HG03521 (cell line): Measurements from ENCODE around the gene KLHL21.
"Not testable (repeated sequence)": the region's sequence is repeated elsewhere in the genome, so short reads cannot be mapped to it uniquely, and the experiment has no call there.

Experiments used
- ATAC-seq: cut with Tn5 transposase; IDR thresholded peaks from one replicate; pipeline ENCODE4 v1.9.1; 2021; ENCODE audit warnings: mild to moderate bottlenecking, moderate library complexity; ENCODE audit not compliant: unreplicated experiment

KLHL21 gene, protein sequence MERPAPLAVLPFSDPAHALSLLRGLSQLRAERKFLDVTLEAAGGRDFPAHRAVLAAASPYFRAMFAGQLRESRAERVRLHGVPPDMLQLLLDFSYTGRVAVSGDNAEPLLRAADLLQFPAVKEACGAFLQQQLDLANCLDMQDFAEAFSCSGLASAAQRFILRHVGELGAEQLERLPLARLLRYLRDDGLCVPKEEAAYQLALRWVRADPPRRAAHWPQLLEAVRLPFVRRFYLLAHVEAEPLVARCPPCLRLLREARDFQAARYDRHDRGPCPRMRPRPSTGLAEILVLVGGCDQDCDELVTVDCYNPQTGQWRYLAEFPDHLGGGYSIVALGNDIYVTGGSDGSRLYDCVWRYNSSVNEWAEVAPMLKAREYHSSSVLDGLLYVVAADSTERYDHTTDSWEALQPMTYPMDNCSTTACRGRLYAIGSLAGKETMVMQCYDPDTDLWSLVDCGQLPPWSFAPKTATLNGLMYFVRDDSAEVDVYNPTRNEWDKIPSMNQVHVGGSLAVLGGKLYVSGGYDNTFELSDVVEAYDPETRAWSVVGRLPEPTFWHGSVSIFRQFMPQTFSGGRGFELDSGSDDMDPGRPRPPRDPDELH

DNA sequence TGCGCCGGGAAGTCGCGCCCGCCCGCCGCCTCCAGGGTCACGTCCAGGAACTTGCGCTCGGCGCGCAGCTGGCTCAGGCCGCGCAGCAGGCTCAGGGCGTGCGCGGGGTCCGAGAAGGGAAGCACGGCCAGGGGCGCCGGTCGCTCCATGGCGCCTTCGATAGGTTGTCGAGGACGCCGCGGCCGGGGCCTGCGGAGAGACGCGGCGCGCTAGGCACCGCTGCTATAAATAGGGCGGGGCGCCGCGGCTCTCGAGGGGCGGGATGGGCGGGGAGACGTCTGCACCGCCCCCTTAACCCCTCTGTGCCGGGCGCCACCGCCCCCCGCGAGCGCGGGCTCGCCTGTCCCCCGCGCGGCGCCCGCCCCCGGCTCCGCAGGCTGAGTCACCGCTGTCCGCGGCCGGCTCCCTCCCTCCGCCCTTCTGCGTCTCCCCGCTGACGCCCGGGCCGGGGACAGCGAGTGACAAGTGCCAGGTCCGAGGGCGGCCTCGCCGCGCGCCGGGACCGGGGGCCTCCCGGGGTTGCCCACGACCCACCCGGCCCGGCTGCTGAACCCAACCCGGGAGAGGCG is at the start of gene KLHL21:
KLHL21 (minus strand) TSS at position 201 of the 569 bp plus-strand sequence; CDS start at position 149, 52 bp downstream.
- peak; percentile 50 for ATAC-seq

DNA sequence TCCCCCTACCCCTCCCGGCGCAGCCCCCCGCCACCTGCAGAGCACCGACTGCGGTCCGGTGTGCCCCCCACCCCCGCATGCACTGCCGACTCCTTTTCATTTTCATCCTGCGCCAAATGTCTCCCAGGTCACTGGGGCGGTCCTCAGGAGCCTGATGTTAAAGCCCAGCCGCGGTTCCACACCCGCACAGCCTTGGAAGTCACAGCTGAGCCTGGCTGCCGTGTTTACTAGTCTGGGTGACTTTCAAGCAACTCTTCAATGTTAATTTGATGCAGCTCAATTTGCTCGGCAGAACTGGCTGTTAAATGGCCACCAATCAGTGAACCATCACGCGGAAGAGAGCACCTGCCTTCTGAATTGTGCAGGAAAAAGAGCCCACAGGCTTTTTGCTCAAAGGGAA is 49.2 kb upstream of the KLHL21 start:
- no peak for ATAC-seq

GRCh38 chr1:6648556-6648955 is 45.9 kb upstream of the KLHL21 start:
- ATAC-seq, result no peak

DNA sequence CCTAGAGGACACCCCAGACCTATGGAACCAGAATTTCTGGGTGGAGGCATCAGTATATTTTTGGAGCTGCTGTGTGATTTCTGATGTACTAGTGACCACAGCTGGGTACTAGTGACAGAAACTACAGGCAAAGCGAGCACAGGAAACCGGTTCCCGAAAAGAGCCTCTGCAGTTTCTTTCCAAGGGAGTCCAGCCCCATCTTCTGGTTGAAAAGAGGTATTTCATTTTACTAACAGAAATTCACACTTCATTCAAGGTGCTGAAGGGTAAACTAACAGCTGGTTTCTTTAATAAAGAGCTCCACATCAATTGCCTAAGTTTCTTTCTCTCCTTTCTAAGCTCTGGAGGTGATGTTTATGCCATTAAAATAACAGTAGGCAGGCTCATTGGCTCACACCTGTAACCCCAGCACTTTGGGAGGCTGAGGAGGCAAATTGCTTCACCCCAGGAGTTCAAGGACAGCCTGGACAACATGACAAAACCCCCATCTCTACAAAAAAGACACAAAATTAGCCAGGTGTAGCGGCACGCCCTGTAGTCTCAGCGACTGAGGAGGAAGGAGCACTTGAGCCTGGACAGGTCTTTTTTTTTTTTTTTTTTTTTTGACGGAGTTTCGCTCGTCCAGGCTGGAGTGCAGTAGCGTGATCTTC is 44.0 kb upstream of the KLHL21 start:
- ATAC-seq, result no peak

GRCh38 chr1:6645018-6645417 is 42.3 kb upstream of the KLHL21 start:
- ATAC-seq, result no peak

GRCh38 chr1:6640867-6641266 is 38.2 kb upstream of the KLHL21 start:
- ATAC-seq, result not testable (repeated sequence)

- no peak for ATAC-seq
Measured at GRCh38 chr1:6638226-6638625, 35.6 kb upstream of the KLHL21 start.

GRCh38 chr1:6637770-6638169 is 35.1 kb upstream of the KLHL21 start:
- ATAC-seq, result no peak

DNA sequence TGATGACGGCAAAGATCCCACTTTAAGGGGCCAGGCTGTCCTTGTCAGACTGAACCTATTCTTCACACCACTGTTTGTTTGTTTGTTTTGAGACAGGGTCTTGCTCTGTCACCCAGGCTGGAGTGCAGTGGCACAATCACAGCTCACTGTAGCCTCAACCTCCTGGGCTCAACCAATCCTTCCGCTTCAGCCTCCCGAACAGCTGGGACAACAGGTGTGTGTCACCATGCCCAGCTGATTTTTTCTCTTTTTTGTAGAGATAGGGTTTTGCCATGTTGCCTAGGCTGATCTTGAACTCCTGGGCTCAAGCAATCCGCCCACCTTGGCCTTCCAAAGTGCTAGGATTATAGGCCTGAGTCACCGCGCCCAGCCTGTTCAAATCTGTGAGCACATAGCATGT is 34.1 kb upstream of the KLHL21 start:
- ATAC-seq, result not testable (repeated sequence)

DNA sequence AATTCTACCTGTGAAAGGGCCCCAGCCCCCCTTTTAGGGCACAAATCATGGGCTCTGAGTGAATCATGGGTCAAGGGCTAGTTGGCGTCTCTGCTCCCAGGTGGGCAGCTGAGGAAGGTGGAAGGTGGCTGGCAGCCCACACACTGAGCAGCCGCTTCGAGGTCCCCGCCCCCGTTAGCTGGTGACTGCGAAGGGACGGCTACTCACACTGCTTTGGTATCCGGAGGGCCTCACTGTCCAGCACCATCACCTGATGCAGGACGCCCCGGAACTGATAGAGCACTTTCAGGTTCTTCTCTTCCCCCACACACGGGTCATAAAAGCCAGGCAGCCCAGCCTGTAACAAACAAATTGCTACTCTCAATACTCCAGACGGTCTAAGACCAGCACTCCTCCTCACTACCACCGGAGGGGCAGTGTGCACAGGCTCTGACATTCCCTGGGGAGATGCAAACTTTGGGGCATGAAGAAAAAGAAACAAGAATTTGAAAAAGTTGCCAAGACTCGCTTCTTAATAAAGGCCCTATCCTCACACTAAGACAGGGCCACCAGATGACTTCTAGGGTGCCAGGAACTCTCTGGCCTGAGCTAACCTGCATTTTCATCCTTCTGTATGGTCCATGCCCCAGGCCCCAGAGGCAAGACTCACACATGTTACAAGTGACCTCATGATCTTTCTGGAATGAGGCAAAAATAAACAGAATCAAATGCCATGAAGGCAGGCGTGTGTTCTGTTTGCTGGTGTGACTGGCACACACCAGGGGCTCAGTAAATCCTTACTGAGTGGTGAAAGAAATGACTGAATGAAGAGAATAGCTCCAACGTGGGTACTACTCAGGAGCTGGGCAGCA is 33.5 kb upstream of the KLHL21 start:
- no peak for ATAC-seq

DNA sequence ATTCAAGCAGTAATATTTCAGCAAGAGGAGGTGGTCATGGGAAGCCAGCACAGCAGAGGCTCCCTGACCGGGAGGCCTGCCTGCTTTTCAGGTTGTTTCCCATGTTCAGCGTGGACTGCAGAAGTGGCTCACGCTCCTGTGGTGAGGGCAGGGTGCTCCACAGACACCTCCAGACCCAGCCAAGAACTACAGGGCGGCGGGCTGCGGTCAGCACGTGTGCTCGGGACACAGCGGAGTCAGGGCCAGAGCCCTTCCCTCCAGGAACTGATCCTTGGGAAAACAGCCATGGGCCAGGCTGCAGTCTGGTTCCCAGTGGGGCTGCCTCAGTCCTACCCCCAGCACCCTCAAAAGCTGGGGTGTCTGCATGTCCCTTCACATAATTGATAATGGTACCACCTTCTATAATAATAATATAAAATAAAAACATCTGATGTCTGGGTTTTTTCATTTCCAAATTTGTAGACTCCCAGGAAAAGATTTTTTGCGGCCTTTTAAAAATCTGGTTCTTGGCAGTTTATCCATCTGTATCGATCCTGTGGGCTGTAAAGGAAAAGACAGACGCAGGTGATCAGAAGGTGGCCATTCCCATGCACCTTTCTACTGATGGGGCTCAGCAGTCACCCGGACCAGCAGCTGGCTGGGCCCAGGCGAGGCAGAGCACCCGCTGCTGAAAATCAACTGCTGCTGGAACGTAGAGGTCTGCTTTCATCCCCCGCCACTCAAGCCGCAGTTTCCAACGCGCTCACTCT is 32.7 kb upstream of the KLHL21 start:
- no peak for ATAC-seq

DNA sequence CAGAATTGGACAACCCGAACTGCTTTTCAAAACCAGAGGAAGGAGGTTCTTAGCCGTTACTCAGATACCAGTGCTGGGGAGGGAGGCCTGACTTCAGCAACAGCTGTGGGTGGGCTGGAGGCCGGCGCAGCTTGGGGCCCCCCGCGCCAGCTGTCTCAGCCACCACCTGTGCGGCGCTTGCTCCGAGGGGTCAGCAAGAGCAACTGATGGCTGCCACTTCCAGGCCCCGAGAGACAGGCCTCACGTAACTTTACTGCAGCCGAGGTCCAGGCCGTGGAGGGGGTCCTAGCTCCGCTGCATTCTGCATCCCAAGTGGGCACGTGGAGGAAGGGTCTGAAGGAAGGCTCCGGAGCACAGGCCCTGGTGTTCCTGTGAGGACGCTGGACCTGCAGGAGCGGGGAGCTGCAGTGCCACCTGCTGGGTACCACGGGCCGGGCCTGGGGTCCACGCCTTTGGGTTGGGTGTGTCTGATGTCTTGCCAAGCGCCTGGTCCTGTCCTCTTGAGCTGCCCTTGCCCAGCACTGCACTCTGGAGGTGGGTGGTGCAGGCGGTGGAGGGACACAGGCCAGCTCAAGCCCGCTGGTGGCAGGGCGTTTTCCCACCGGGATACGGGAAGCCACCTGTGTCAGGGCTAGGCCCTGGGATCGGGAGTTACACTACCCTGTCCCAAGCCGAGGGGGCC is 31.8 kb upstream of the KLHL21 start:
- ATAC-seq, result no peak

GRCh38 chr1:6632588-6633514 is 30.2 kb upstream of the KLHL21 start:
- no peak for ATAC-seq

DNA sequence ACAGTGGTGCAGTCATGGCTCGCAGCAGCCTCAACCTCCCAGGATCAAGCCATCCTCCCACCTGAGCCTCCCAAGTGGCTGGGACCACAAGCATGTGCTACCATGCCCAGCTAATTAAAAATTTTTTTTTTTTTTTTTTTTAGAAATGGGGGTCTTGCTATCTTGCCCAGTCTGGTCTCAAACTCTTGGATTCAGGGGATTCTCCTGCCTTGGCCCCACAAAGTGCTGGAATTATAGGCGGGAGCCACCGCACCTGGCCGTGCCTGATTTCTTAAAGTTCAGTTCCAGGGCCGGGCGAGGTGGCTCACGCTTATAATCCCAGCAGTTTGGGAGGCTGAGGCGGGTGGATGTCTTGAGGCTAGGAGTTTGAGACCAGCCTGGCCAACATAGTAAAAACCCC is 28.4 kb upstream of the KLHL21 start:
- ATAC-seq, result no peak

- ATAC-seq, result no peak
Measured at GRCh38 chr1:6630027-6630426, 27.4 kb upstream of the KLHL21 start.

GRCh38 chr1:6628971-6629479 is 26.4 kb upstream of the KLHL21 start:
- no peak for ATAC-seq

- no peak for ATAC-seq
Measured at GRCh38 chr1:6627841-6628545, 25.3 kb upstream of the KLHL21 start.

DNA sequence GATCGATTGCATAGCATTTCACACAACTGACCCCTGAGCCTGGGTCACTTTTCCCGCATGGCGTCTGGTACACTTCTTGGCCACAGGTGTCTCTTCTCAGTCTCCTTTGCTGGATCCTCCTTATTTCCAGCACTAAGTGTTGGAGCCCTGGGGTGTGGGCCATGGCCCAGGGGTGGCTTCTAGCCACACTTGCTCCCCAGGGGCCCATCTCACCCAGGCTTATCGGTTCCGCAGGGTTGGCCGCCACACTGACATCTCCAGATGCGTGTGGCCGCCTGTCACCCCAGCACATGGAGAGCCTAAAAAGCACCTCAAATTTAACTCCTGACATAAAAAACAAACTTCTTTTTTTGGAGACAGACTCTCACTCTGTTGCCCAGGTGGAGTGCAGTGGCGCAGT is 24.4 kb upstream of the KLHL21 start:
- no peak for ATAC-seq
